ENCODE measurements around the gene RAD23B.
"Not testable (repeated sequence)": the region's sequence is repeated elsewhere in the genome, so short reads cannot be mapped to it uniquely, and the experiment has no call there.

RAD23B gene

DNA sequence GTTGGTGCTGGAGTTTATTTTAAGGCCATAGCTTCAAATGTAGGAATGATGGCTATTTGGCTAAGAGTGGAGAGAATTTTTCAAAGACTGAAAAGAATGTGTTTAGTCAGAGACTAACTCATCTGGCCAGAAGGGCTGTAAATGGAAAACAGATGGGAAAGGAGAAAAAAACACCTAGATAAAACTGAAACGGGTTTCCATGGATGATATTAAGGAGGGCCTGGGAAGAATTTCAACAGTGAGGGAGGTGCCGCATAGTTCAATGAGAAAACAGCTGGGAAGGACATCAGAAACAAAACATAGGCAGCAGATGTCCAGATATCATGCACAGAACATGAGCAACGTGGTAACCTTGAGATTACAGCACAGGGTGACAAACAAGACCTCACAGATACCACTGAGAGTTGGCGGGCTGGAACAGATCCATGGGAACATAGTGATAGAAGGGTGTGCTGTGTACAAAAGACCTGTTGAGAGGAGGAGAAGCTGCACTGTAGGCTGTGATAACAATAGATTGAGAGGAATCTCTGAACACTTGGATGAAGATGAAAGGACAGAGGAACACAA is 31.2 kb upstream of the RAD23B start:
- TF ChIP-seq GLIS3 (CRISPR knock-in tag; IDR thresholded peaks at IDR 0.05), result no peak
- 0 out of 2 replicates have a peak, but pooled peaks have one; percentile 49 for TF ChIP-seq ISL1 (CRISPR knock-in tag; IDR thresholded peaks at IDR 0.05)
- TF ChIP-seq ZC3H10 (CRISPR knock-in tag; IDR thresholded peaks at IDR 0.05), result no peak
- peak; percentile 71; the same call in 1 of the 2 replicates for TF ChIP-seq ZNF70 (CRISPR knock-in tag; IDR thresholded peaks at IDR 0.05)
- TF ChIP-seq TCF4 (CRISPR knock-in tag; IDR thresholded peaks at IDR 0.05; ENCODE audit: borderline replicate concordance), result peak; percentile 73; the same call in 1 of the 2 replicates
- TF ChIP-seq ZFP30 (CRISPR knock-in tag; IDR thresholded peaks at IDR 0.05), result peak; percentile 63
- peak; percentile 90 for ATAC-seq

DNA sequence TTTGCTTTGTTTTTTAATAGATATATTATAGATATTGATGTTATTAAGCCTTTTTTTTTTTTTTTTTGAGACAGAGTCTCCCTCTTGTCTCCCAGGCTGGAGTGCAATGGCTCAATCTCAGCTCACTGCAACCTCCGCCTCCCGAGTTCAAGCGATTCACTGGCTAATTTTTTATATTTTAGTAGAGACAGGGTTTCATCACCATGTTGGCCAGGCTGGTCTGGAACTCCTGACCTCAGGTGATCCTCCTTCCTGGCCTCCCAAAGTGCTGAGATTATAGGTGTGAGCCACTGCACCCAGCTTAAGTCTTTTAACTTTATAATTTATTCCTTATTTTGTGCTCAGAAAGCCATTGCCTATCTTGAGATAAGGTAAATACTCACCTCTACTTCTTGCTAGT is 24.2 kb upstream of the RAD23B start:
- no peak for TF ChIP-seq SNAI2 (CRISPR knock-in tag; IDR thresholded peaks at IDR 0.05)
- TF ChIP-seq, protein P1, sequence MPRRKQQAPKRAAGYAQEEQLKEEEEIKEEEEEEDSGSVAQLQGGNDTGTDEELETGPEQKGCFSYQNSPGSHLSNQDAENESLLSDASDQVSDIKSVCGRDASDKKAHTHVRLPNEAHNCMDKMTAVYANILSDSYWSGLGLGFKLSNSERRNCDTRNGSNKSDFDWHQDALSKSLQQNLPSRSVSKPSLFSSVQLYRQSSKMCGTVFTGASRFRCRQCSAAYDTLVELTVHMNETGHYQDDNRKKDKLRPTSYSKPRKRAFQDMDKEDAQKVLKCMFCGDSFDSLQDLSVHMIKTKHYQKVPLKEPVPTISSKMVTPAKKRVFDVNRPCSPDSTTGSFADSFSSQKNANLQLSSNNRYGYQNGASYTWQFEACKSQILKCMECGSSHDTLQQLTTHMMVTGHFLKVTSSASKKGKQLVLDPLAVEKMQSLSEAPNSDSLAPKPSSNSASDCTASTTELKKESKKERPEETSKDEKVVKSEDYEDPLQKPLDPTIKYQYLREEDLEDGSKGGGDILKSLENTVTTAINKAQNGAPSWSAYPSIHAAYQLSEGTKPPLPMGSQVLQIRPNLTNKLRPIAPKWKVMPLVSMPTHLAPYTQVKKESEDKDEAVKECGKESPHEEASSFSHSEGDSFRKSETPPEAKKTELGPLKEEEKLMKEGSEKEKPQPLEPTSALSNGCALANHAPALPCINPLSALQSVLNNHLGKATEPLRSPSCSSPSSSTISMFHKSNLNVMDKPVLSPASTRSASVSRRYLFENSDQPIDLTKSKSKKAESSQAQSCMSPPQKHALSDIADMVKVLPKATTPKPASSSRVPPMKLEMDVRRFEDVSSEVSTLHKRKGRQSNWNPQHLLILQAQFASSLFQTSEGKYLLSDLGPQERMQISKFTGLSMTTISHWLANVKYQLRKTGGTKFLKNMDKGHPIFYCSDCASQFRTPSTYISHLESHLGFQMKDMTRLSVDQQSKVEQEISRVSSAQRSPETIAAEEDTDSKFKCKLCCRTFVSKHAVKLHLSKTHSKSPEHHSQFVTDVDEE (CRISPR knock-in tag; IDR thresholded peaks at IDR 0.05), result no peak
- no peak for TF ChIP-seq BACH2 (CRISPR knock-in tag; IDR thresholded peaks at IDR 0.05; ENCODE audit: borderline replicate concordance)
- TF ChIP-seq, protein P2, sequence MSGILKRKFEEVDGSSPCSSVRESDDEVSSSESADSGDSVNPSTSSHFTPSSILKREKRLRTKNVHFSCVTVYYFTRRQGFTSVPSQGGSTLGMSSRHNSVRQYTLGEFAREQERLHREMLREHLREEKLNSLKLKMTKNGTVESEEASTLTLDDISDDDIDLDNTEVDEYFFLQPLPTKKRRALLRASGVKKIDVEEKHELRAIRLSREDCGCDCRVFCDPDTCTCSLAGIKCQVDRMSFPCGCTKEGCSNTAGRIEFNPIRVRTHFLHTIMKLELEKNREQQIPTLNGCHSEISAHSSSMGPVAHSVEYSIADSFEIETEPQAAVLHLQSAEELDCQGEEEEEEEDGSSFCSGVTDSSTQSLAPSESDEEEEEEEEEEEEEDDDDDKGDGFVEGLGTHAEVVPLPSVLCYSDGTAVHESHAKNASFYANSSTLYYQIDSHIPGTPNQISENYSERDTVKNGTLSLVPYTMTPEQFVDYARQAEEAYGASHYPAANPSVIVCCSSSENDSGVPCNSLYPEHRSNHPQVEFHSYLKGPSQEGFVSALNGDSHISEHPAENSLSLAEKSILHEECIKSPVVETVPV (CRISPR knock-in tag; IDR thresholded peaks at IDR 0.05), result no peak
- no peak for TF ChIP-seq ISL1 (CRISPR knock-in tag; IDR thresholded peaks at IDR 0.05)
- TF ChIP-seq, protein P3, sequence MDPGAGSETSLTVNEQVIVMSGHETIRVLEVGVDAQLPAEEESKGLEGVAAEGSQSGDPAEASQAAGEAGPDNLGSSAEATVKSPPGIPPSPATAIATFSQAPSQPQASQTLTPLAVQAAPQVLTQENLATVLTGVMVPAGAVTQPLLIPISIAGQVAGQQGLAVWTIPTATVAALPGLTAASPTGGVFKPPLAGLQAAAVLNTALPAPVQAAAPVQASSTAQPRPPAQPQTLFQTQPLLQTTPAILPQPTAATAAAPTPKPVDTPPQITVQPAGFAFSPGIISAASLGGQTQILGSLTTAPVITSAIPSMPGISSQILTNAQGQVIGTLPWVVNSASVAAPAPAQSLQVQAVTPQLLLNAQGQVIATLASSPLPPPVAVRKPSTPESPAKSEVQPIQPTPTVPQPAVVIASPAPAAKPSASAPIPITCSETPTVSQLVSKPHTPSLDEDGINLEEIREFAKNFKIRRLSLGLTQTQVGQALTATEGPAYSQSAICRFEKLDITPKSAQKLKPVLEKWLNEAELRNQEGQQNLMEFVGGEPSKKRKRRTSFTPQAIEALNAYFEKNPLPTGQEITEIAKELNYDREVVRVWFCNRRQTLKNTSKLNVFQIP (CRISPR knock-in tag; IDR thresholded peaks at IDR 0.05; ENCODE audit: borderline replicate concordance, low read depth), result no peak
- no peak for TF ChIP-seq TCF4 (CRISPR knock-in tag; IDR thresholded peaks at IDR 0.05; ENCODE audit: borderline replicate concordance)
- no peak for TF ChIP-seq PPARA (CRISPR knock-in tag; IDR thresholded peaks at IDR 0.05; ENCODE audit: borderline replicate concordance)
- no peak for ATAC-seq

DNA sequence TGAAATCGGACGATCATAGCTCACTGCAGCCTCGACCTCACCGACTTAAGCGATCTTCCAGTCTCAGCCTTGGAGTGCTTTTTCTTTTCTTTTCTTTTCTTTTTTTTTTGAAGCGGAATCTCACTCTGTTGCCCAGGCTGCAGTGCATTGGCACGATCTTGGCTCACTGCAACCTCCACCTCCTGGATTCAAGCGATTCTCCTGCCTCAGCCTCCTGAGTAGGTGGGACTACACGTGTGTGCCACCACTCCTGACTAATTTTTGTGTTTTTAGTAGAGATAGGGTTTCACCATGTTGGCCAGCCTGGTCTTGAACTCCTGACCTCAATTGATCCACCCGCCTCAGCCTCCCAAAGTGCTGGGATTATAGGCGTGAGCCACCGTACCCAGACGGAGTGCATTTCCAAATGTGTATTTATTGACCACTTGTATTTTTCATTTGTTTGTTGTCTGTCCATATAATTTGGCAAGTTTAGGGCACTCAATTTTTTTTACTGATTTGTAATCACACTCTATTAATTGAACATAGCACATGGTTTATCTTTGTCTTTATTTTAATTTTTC is 23.2 kb upstream of the RAD23B start:
- ATAC-seq, result not testable (repeated sequence)

DNA sequence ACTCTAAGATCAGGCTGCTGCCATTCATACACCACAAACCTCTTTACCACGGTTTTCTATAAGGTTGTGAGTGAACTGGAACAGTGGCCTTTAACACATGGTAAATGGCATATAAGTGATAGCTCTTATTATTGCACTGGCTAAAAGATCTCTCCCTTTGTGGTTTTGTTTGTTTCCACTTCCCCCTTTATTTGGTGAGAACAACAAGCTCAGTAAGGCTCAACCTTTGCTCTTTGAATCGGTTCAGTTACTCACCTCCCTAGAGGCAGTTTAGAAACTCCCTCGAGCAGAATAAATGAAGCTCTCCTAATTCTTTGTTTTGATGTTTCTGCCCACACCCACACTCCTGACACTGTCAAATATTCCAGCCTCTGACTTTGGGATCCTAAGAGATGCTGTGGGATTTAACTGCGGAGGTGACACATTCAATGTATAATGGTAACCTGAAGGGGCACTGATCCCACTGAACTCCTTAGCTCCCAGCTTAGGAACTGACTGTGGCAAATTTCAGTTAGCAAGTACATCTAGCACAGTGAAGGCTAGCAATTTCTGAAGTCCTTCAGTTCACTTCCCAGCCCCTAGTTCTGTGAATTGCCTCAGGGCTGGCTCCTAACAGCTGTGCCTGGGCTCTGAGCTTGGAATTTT is 22.5 kb upstream of the RAD23B start:
- no peak for ATAC-seq

More for the DNA sequence above, 22.5 kb upstream of the RAD23B start:
- no peak for TF ChIP-seq ZFP30 (CRISPR knock-in tag; IDR thresholded peaks at IDR 0.05)
- TF ChIP-seq ZNF565 (CRISPR knock-in tag; conservative IDR thresholded peaks at IDR 0.05; ENCODE audit: low read depth), result no peak
- TF ChIP-seq TOX (CRISPR knock-in tag; IDR thresholded peaks at IDR 0.05; ENCODE audit: borderline replicate concordance), result no peak
- TF ChIP-seq, protein P4, sequence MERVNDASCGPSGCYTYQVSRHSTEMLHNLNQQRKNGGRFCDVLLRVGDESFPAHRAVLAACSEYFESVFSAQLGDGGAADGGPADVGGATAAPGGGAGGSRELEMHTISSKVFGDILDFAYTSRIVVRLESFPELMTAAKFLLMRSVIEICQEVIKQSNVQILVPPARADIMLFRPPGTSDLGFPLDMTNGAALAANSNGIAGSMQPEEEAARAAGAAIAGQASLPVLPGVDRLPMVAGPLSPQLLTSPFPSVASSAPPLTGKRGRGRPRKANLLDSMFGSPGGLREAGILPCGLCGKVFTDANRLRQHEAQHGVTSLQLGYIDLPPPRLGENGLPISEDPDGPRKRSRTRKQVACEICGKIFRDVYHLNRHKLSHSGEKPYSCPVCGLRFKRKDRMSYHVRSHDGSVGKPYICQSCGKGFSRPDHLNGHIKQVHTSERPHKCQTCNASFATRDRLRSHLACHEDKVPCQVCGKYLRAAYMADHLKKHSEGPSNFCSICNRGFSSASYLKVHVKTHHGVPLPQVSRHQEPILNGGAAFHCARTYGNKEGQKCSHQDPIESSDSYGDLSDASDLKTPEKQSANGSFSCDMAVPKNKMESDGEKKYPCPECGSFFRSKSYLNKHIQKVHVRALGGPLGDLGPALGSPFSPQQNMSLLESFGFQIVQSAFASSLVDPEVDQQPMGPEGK (CRISPR knock-in tag; IDR thresholded peaks at IDR 0.05; ENCODE audit: borderline replicate concordance), result no peak
- no peak for TF ChIP-seq SNAI2 (CRISPR knock-in tag; IDR thresholded peaks at IDR 0.05)
- no peak for TF ChIP-seq BACH2 (CRISPR knock-in tag; IDR thresholded peaks at IDR 0.05; ENCODE audit: borderline replicate concordance)
- no peak for TF ChIP-seq PPARA (CRISPR knock-in tag; IDR thresholded peaks at IDR 0.05; ENCODE audit: borderline replicate concordance)
- TF ChIP-seq TCF4 (CRISPR knock-in tag; IDR thresholded peaks at IDR 0.05; ENCODE audit: borderline replicate concordance), result no peak
- TF ChIP-seq, protein P5, sequence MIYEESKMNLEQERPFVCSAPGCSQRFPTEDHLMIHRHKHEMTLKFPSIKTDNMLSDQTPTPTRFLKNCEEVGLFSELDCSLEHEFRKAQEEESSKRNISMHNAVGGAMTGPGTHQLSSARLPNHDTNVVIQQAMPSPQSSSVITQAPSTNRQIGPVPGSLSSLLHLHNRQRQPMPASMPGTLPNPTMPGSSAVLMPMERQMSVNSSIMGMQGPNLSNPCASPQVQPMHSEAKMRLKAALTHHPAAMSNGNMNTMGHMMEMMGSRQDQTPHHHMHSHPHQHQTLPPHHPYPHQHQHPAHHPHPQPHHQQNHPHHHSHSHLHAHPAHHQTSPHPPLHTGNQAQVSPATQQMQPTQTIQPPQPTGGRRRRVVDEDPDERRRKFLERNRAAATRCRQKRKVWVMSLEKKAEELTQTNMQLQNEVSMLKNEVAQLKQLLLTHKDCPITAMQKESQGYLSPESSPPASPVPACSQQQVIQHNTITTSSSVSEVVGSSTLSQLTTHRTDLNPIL (CRISPR knock-in tag; IDR thresholded peaks at IDR 0.05; ENCODE audit: low read depth), result no peak
- no peak for TF ChIP-seq ZC3H10 (CRISPR knock-in tag; IDR thresholded peaks at IDR 0.05)
- TF ChIP-seq ISL1 (CRISPR knock-in tag; IDR thresholded peaks at IDR 0.05), result no peak
